Lower lobe of right lung (tissue), 2 donors: ENCODE results near the gene SERPINH1. TPM values are rescaled to one million over a fixed set of nuclear protein-coding genes. Genes with fewer than 3 reads are reported as not detected.
A peak's percentile ranks its signal among the peaks of the same experiment; 100 is the strongest.

Source experiments
- ATAC-seq, 2 donors: fragments of 200-7000 bp; cut with Tn5 transposase; one replicate each; pipeline ENCODE4 v1.9.1; 2020 to 2022; ENCODE audit warnings: mild to moderate bottlenecking in 2 of 2, moderate library complexity in 2 of 2
- DNase-seq: peaks from one replicate; pipeline ENCODE4 v3.0.0-alpha.2; 2020
- H3K27ac ChIP-seq: fragments of 200-600 bp; one replicate; pipeline ENCODE4 v1.8.0; 2022
- H3K27me3 ChIP-seq: fragments of 200-600 bp; one replicate; pipeline ENCODE4 v1.8.0; 2022; ENCODE audit warnings: low read depth
- H3K36me3 ChIP-seq: fragments of 200-600 bp; one replicate; pipeline ENCODE4 v1.8.0; 2022; ENCODE audit warnings: mild to moderate bottlenecking
- H3K4me1 ChIP-seq: fragments of 200-600 bp; one replicate; pipeline ENCODE4 v1.8.0; 2022
- H3K4me3 ChIP-seq: fragments of 200-600 bp; one replicate; pipeline ENCODE4 v1.8.0; 2022; ENCODE audit warnings: mild to moderate bottlenecking
- H3K9me3 ChIP-seq: fragments of 200-600 bp; one replicate; pipeline ENCODE4 v1.8.0; 2022
- intact Hi-C: fragments of 100-400 bp; cut with DNase I; formaldehyde crosslinking; loops from one replicate; pipeline ENCODE4 v1.11.0; 2022
- total RNA-seq: library from RNA; stranded (reverse); fragmentation: NEBNext Ultra II Directional; extraction: Animal tissue kit (Norgen Biotek cat#: 25700); gene quantifications from one replicate; pipeline ENCODE4 v1.2.1, GENCODE V29; 2021
- TF ChIP-seq, protein P1 (sequence below): fragments of 200-600 bp; IDR thresholded peaks from one replicate; pipeline ENCODE4 v1.8.0; 2022; ENCODE audit warnings: antibody characterized with exemption, mild to moderate bottlenecking
- donor health status: DM: no; HTN: yes; CAD: no; lungs with severe emphysema.

SERPINH1 gene
- total RNA-seq, 1 donor from 2014 or later, result 131 TPM

DNA sequence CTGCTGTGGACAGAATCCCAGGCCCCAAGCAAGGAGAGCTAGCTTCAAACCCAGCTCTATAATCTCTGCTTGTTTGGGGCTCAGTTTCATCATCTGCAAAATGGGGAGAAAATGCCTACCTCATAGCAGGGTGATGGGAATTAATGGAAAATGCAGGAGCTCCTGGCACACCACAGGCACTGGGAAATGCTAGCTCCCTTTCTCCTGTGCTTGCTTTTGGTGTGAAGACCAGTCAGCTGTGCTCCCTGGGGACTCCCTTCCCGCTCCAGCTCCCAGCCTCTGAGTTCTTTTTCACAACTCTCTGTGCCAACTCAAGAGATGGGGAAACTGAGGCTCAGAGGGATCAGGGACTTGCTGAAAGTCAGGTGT lies 8.2 kb upstream of the SERPINH1 start:
- ATAC-seq (no peak), DNase-seq (no peak)
- intact Hi-C loops, result no loop called here
- TF ChIP-seq, protein P1, sequence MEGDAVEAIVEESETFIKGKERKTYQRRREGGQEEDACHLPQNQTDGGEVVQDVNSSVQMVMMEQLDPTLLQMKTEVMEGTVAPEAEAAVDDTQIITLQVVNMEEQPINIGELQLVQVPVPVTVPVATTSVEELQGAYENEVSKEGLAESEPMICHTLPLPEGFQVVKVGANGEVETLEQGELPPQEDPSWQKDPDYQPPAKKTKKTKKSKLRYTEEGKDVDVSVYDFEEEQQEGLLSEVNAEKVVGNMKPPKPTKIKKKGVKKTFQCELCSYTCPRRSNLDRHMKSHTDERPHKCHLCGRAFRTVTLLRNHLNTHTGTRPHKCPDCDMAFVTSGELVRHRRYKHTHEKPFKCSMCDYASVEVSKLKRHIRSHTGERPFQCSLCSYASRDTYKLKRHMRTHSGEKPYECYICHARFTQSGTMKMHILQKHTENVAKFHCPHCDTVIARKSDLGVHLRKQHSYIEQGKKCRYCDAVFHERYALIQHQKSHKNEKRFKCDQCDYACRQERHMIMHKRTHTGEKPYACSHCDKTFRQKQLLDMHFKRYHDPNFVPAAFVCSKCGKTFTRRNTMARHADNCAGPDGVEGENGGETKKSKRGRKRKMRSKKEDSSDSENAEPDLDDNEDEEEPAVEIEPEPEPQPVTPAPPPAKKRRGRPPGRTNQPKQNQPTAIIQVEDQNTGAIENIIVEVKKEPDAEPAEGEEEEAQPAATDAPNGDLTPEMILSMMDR, result no peak
- Histone ChIP-seq H3K4me3 (no peak overlapping the region), H3K27me3 (no peaks in the 10 kb centered on the region), H3K9me3 (no peaks in the 10 kb centered on the region), H3K27ac (peak overlapping the region; percentile 77), H3K4me1 (peaks cover 44% of the 10 kb centered on the region), H3K36me3 (no peaks in the 10 kb centered on the region)

GRCh38 chr11:75554258-75555022 lies 7.6 kb upstream of the SERPINH1 start:
- Histone ChIP-seq H3K4me3 (no peak overlapping the region), H3K27me3 (no peaks in the 10 kb centered on the region), H3K4me1 (peaks cover 49% of the 10 kb centered on the region), H3K9me3 (no peaks in the 10 kb centered on the region), H3K36me3 (no peaks in the 10 kb centered on the region), H3K27ac (peak overlapping the region; percentile 77)
- intact Hi-C loops, result no loop called here
- peak; percentile 37 to 80 for ATAC-seq
- peak; percentile 79 for DNase-seq
- TF ChIP-seq, protein P1, result no peak

DNA sequence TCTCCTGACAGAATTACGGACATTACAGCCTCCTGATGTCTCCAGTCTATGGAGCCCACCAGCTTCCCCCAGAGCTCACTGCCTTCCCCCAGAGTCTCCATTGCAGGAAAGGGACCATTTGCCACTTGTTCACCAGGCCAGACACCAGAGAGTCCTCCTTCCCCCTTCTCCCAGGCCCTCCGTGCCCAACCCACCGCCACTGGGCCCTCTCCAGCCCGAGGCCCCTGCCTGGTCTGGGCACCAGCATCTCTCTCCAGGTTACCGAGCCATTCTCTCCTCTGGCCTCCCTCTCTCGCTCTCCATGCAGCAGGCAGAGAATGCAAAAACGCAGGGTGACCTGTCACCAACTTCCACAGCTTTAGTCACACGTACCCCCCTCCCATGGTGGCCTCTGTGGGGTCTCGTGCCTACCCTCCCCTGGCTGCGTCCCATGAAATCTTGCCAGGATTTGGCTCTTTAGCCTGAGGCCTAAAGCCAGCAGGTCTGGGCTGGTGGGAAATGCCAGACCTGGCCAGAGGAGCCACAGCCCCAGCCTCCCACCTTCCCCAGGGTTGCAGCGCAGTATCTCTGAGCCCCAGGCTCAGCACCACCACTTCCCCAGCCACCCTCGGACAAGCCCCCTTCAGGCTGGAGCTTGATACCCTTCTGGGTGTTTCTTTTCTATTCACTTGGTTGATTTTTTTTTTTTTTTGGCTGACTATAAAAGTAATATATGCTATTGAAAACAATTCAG lies 6.8 kb upstream of the SERPINH1 start:
- Histone ChIP-seq H3K4me1 (peaks cover 57% of the 10 kb centered on the region), H3K27me3 (no peaks in the 10 kb centered on the region), H3K4me3 (no peak overlapping the region), H3K27ac (peak overlapping the region; percentile 77), H3K9me3 (no peaks in the 10 kb centered on the region), H3K36me3 (no peaks in the 10 kb centered on the region)
- intact Hi-C loops, result no loop called here
- no peak for DNase-seq
- ATAC-seq, result no peak
- TF ChIP-seq, protein P1, result no peak

- H3K27me3 ChIP-seq, result no peaks in the 10 kb centered on the region
- DNase-seq (no peak), ATAC-seq (no peak)
- no peaks in the 10 kb centered on the region for H3K36me3 ChIP-seq
- no peaks in the 10 kb centered on the region for H3K9me3 ChIP-seq
- H3K4me1 ChIP-seq, result peaks cover 67% of the 10 kb centered on the region
- no peak overlapping the region for H3K27ac ChIP-seq
- intact Hi-C loops, result no loop called here
- TF ChIP-seq, protein P1, result no peak
- H3K4me3 ChIP-seq, result no peak overlapping the region
These were observed 5.8 kb upstream of the SERPINH1 start for GRCh38 chr11:75556275-75556674.

- Histone ChIP-seq H3K4me1 (peaks cover 71% of the 10 kb centered on the region), H3K27ac (peak overlapping the region; percentile 96), H3K4me3 (peak overlapping the region; percentile 27), H3K27me3 (no peaks in the 10 kb centered on the region), H3K9me3 (no peaks in the 10 kb centered on the region), H3K36me3 (no peaks in the 10 kb centered on the region)
- peak; percentile 50 to 69 for ATAC-seq
- TF ChIP-seq, protein P1, result no peak
- peak; percentile 69 for DNase-seq
- intact Hi-C loops, result no loop called here
These were observed 4.2 kb upstream of the SERPINH1 start for GRCh38 chr11:75557666-75558494.
